Measurements from ENCODE around the gene PARN. TPM values are rescaled to one million over a fixed set of nuclear protein-coding genes. Genes with fewer than 3 reads are reported as not detected.

Gene PARN
- total RNA-seq, 1 experiment from 2014 or later = 57.8 TPM

DNA sequence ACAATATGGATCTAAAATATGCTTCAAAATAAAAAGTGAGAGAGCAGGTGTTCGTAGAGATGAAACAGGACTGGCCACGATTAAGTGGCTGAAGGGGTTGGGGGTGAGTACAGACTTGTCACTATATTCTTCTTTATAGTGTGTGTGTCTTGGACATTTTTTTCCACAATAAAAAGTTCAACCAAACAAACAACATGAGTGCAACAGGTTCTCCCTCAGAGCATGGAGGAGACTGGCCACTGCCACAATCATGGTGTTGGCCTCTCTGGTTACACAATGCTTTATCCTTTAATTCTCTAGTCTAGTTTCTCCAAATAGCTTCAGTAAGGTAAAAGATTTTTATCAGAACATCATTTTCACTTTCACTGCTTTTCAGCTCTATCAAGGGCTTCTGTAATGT lies 109.3 kb downstream of the PARN start:
- POLR2A ChIA-PET = no interaction called here
- H3K4me1 ChIP-seq (ENCODE audit: control insufficient read depth, insufficient read depth, low read length) = no peaks in the 10 kb centered on the region
- in situ Hi-C loops (cut with HindIII; ENCODE audit: low pct_unique_long_range_greater_than_20kb, low sequenced_read_pairs) = no loop called here

DNA sequence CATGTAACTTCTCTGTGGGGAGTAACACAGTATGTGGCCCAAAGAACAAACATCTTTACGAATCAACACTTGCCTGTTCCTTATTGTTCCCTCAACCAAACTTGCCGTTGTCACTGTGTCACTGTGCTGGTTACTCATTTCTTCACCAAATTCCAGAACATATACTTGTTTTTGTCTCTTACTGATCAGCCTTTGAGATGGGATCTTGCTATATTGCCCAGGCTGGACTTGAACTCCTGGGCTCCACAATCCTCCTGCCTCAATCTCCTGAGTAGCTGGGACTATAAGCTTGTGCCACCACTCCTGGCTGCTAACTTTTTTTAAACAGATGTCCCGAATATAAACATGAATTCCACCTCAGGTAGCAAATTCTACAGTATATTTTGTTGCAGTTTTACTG lies 115.1 kb downstream of the PARN start:
- ATAC-seq = no peak
- Histone ChIP-seq H3K27ac (ENCODE audit: low read length) (no peak overlapping the region), H3K27me3 (ENCODE audit: control insufficient read depth, insufficient read depth, low read length) (no peaks in the 10 kb centered on the region), H3K36me3 (ENCODE audit: control insufficient read depth, insufficient read depth, low read length) (no peaks in the 10 kb centered on the region), H3K4me3 (ENCODE audit: low read depth in 2 of 2, low read length in 2 of 2) (no peak overlapping the region), H3K4me1 (ENCODE audit: control insufficient read depth, insufficient read depth, low read length) (no peaks in the 10 kb centered on the region), H3K9me3 (ENCODE audit: control insufficient read depth, insufficient read depth, low read depth, low read length) (no peaks in the 10 kb centered on the region)
- intact Hi-C loops (cut with micrococcal nuclease; ENCODE audit: unreplicated experiment) = loop anchor here (5.0 kb wide), 1 partner anchor 63 kb away; no protein-coding TSS in a partner anchor
- POLR2A ChIA-PET = no interaction called here
- TF ChIP-seq, protein P1, sequence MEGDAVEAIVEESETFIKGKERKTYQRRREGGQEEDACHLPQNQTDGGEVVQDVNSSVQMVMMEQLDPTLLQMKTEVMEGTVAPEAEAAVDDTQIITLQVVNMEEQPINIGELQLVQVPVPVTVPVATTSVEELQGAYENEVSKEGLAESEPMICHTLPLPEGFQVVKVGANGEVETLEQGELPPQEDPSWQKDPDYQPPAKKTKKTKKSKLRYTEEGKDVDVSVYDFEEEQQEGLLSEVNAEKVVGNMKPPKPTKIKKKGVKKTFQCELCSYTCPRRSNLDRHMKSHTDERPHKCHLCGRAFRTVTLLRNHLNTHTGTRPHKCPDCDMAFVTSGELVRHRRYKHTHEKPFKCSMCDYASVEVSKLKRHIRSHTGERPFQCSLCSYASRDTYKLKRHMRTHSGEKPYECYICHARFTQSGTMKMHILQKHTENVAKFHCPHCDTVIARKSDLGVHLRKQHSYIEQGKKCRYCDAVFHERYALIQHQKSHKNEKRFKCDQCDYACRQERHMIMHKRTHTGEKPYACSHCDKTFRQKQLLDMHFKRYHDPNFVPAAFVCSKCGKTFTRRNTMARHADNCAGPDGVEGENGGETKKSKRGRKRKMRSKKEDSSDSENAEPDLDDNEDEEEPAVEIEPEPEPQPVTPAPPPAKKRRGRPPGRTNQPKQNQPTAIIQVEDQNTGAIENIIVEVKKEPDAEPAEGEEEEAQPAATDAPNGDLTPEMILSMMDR (IDR thresholded peaks at IDR 0.05) = no peak
- TF ChIP-seq POLR2AphosphoS5 (IDR thresholded peaks at IDR 0.05; ENCODE audit: low read depth, low read length) (no peak), TCF7L2 (IDR thresholded peaks at IDR 0.05; ENCODE audit: low read depth, low read length) (no peak), SIN3A (IDR thresholded peaks at IDR 0.05; ENCODE audit: borderline replicate concordance, insufficient read depth, low read depth, low read length) (no peak)
- TF ChIP-seq, protein P2, sequence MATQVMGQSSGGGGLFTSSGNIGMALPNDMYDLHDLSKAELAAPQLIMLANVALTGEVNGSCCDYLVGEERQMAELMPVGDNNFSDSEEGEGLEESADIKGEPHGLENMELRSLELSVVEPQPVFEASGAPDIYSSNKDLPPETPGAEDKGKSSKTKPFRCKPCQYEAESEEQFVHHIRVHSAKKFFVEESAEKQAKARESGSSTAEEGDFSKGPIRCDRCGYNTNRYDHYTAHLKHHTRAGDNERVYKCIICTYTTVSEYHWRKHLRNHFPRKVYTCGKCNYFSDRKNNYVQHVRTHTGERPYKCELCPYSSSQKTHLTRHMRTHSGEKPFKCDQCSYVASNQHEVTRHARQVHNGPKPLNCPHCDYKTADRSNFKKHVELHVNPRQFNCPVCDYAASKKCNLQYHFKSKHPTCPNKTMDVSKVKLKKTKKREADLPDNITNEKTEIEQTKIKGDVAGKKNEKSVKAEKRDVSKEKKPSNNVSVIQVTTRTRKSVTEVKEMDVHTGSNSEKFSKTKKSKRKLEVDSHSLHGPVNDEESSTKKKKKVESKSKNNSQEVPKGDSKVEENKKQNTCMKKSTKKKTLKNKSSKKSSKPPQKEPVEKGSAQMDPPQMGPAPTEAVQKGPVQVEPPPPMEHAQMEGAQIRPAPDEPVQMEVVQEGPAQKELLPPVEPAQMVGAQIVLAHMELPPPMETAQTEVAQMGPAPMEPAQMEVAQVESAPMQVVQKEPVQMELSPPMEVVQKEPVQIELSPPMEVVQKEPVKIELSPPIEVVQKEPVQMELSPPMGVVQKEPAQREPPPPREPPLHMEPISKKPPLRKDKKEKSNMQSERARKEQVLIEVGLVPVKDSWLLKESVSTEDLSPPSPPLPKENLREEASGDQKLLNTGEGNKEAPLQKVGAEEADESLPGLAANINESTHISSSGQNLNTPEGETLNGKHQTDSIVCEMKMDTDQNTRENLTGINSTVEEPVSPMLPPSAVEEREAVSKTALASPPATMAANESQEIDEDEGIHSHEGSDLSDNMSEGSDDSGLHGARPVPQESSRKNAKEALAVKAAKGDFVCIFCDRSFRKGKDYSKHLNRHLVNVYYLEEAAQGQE (IDR thresholded peaks at IDR 0.05; ENCODE audit: insufficient read depth in 1 of 2, low read depth in 2 of 2, low read length in 1 of 2) = no peak
- no peak for DNase-seq (ENCODE audit: low read depth, low spot score)
- in situ Hi-C loops (cut with HindIII; ENCODE audit: low pct_unique_long_range_greater_than_20kb, low sequenced_read_pairs) = no loop called here
- no TSS peak for BruUV-seq (replicated peaks)
- CTCF ChIA-PET = no interaction called here

More for the DNA sequence above, 109.3 kb downstream of the PARN start:
- intact Hi-C loops (cut with micrococcal nuclease; ENCODE audit: unreplicated experiment) = loop anchor here (10.0 kb wide), 2 partner anchors 276 to 596 kb away; partner anchors contain the start of gene ERCC4
- H3K27me3 ChIP-seq (ENCODE audit: control insufficient read depth, insufficient read depth, low read length) = no peaks in the 10 kb centered on the region
- BruUV-seq (replicated peaks) = no TSS peak
- no peaks in the 10 kb centered on the region for H3K36me3 ChIP-seq (ENCODE audit: control insufficient read depth, insufficient read depth, low read length)
- ATAC-seq (no peak), DNase-seq (ENCODE audit: low read depth, low spot score) (no peak)
- no peak for TF ChIP-seq TCF7L2 (IDR thresholded peaks at IDR 0.05; ENCODE audit: low read depth, low read length)
- TF ChIP-seq, protein P2 (IDR thresholded peaks at IDR 0.05; ENCODE audit: insufficient read depth in 1 of 2, low read depth in 2 of 2, low read length in 1 of 2) = no peak
- TF ChIP-seq POLR2AphosphoS5 (IDR thresholded peaks at IDR 0.05; ENCODE audit: low read depth, low read length) = no peak
- TF ChIP-seq SIN3A (IDR thresholded peaks at IDR 0.05; ENCODE audit: borderline replicate concordance, insufficient read depth, low read depth, low read length) = no peak
- TF ChIP-seq, protein P1 (IDR thresholded peaks at IDR 0.05) = no peak
- no peak overlapping the region for H3K4me3 ChIP-seq (ENCODE audit: low read depth in 2 of 2, low read length in 2 of 2)
- no peak overlapping the region for H3K27ac ChIP-seq (ENCODE audit: low read length)
- no peaks in the 10 kb centered on the region for H3K9me3 ChIP-seq (ENCODE audit: control insufficient read depth, insufficient read depth, low read depth, low read length)
- CTCF ChIA-PET = no interaction called here
